ENCODE measurements around the gene ALX3.

Gene ALX3

GRCh38 chr1:110063781-110064180 lies 6.7 kb downstream of the ALX3 start:
- no peak for DNase-seq

DNA sequence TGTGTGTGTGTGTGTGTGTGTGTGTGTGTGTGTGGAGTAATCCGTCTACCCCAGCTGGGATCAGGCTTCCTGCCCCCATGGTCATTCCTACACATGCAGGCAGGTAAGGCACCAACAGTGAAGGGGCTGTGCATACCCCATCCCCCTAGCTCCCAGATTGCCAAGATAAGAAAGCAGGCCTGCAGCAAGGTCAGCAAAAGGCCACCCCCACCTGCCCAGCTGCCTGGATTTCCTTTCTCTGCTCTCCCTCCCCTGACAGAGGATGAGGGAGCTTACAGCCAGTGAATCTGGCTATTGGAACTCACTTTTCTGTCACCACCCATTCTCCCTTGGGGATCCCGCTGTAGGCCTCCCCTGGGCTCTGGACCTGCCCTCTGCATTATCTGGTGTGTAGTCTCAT lies 7.9 kb downstream of the ALX3 start:
- no peak for DNase-seq

DNA sequence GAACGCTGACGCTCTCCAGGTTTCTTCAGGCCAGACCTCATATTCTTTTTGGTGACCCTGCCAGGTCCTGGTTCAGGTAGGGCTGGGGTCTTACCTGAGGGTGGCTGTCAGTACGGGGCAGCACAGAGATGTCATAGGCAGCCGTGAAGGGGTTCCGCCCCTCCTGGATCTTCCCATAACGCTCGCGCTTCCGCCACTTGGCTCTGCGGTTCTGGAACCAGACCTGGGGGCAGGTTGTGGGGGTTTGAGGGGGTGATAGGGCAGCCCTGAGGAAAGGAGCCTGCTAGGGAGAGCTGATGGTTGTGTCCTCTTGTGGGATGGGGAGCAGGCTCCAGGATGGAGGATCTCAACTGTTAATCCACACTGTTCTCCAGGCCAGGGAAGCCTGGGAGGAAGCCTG lies 9.1 kb downstream of the ALX3 start:
- DNase-seq, result no peak

DNA sequence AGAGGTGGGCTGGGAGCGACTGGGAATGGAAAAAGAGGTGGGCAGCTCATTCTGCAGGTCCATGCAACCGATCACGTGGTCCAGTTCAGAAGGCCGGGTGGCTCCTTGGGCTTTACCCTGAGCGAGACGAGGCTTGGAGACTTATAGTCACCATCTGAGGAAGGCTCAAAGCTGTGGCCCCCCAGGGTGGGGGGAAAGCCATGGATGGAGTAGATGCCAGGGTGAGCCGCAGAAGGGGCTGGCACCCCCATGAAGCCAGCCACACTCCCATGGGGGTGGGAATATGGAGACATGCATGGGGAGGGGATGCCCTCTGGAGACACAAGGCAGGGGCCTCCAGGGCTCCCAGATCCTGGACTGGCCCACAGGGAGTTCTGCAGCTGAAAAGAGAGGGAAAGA lies 9.8 kb downstream of the ALX3 start:
- DNase-seq, result no peak

DNA sequence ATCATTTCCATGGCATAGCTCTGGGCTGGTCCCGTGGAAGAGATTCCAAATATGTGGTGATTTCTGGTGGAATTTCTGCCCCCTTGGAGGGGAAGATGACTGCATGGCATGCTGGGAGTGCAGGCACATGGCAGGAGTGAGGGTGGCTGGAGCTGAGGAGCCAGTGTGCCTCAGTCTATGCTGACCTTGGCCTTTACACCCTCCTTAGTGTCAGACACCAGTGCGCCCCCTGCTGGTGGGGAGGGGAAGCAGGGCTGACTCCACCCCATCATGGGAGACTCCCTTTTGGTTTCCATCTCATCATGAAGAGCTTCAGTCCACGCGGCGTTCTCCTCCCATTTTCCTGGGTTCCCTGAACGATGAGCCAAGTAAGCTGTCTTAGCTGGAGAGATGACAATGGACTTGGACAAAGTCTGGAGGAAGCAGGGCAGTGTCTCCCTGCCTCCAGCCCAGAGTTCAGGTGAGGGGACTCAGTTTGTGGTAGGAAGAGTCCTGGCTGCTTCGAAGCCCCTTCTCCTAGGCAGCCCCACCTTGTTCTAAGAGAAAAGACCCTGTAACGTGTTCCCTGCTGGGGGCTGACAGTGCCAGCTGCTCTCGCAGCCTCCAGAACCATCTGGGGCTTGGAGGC lies 10.3 kb downstream of the ALX3 start:
- no peak for DNase-seq

GRCh38 chr1:110059133-110059863 lies 11.2 kb downstream of the ALX3 start:
- no peak for DNase-seq

DNA sequence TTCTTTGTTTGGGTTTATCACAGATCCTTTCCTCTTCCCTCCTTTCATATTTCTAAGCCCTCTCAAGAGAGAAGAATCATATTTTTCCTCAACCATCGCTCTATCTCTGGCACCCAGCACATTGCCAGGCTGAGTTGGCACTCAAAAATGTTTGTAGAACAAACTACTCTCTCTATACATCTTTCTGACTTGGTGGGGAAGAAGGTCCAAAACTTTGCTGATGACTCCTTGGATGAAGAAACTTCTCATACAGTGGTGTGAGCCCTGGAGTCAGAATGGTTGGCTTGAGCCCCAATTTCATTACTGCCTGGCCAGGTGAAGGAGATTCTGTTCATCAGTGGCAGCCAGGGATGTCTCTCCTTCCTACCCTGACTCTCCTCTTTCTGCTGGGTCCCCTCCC lies 11.9 kb downstream of the ALX3 start:
- DNase-seq, result no peak

DNA sequence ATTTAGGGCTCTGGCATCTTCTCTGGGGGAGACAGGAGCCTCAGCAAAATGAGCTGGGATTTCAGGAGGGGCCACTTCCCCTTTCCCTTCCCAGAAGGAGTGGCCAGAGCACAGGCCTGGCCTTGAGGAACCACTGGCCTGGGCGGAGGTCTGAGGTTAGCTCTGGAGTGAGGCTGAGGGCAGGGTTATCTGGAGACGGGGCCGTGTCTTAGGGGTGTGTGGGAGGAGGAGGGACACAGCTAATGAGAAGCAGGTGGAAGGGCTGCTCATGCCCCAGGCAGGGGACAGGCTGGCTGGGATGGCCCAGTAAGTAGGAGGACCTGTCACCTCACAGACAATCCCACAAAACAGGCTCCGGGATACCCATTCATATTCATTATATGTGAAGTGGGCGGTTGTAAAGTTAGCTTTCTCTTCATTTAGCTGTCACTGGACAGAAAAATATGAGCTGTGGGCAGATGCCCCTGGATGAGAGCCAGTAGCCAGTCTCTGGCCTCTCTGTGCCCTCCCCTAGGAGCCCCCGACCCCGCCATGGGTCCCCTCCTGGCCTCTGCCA lies 12.4 kb downstream of the ALX3 start:
- no peak for DNase-seq

GRCh38 chr1:110056776-110057175 lies 13.7 kb downstream of the ALX3 start:
- DNase-seq, result no peak

- no peak for DNase-seq
These were observed 14.2 kb downstream of the ALX3 start for GRCh38 chr1:110056285-110056683.

DNA sequence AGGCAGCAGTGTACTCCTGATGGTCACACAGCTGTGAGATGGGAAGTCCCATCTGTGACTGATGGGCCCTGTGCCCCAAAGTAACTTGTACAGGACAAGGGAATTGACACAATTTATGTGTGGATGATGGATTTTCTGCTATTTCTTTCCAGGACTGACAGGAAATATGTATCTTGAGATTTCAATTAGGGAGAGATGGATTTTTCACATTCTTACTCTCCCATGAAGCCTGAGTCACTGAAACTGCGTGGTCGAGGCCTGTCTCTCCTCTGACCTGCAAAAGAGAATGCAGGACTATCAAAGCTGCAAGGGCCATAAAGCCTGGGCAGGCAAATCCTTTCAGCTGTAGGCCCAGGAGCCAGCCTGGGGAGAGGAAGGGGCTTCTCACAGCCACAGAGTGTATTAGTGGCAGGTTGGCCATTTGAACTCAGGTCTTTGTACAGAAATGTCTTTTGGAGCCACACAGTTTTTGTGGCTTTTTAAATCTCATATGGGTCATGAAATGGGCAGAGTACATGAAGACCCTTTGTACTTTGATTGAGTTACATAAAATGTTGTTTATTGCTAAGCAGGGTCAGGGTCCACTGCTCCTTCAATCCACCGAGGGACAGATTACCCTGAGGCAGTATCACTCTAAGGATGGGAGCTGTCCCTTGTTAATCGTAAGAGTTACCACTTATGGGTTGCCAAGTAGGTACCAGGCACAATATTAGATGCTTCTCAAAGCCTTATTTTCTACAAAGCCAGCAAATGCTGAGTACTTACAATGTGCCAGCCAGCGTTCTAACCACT lies 14.8 kb downstream of the ALX3 start:
- no peak for DNase-seq

GRCh38 chr1:110053552-110054428 lies 16.7 kb downstream of the ALX3 start:
- no peak for DNase-seq

GRCh38 chr1:110051262-110051648 lies 19.2 kb downstream of the ALX3 start:
- DNase-seq, result no peak

DNA sequence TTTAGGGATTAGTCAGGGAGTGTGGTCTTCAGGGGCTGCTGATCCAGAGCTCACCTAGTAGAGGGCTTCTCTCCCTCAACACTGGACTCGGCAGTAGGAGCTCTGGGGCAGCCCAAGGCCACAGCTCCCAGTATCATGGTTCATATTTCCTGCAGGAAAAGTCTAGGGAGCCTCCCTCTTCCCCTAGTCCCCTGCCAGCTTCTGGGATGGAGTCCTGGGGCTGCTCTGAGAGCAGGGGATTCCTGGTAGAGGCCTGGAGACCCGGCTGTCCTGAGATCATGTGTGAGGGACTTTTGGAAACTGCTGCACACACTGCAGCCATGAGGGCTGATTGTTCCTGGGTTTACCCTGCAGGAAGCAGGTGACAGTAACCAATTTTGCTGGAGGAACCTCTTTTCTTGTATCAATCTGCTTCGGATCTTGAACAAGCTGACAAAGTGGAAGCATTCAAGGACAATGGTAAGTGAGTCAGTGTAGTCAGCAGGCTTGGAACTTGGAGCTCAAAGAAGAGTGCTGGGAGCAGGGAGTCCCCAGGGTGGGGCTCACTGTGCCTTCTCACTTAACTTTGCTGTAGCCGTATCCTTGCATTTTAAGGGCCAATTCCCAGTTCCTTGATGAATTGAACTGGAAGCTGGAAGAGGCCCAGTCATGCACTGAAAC lies 19.7 kb downstream of the ALX3 start:
- DNase-seq, result no peak

DNA sequence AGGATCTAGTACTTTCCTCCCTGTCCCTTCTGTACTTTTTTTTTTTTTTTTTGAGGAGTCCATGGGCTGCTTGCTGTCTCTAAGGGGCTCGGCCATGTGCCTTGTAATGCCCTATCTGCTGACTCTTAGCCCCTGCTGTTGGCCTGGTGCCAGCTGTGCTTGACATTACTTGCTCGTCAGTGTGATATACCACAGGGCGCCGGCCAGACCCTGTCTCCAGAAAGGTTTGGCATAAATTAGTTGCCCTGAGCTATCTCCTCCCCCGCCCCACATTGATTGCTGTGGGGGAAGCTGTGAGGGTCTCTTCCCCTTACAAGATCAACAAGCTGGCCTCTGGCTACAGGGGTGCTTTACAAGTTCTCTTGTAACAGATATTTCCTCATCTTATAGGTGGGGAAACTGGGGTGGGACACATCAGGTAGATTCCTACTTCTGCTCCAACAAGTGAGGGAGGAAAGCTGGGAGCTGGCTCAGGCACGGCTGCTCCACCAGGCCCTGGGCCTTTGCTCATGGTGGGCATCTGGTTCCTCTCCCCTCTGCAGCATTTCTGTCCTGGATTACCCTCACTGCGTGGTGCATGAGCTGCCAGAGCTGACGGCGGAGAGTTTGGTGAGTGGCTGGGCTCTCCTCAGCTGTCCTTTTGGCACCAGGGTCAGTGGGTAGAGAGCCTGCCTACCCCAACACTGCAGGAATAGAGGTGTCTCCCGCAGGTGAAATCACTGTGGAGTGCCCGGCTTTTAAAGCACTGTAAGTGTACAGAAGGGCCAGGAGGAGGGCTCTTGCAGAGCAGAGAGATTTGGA lies 20.5 kb downstream of the ALX3 start:
- DNase-seq, result no peak

DNA sequence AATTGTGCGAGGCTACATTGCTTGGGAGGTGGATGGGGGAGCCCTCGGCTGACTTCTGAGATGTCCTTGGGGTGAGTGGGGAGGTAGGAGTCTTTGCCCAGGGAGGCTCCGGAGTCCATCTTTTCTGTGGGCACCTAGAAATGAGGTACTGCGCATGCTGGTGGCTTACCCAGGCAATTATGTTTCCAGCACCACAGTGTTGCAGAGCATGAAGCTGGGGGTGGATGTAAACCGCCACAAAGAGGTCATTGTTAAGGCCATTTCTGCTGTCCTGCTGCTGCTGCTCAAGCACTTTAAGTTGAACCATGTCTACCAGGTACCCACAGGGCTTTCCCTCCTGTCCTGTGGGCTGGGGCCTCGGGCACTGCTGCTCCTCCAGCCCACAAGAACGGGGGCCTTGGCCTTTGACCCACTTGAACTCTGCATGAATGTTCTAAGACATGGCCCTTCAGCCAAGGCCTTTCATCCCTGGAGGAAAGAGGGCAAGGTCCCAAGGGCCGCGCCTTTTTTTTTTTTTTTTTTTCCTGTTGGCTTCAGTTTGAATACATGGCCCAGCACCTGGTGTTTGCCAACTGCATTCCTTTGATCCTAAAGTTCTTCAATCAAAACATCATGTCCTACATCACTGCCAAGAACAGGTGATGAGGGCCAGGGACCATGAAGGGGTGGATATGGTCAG lies 21.4 kb downstream of the ALX3 start:
- DNase-seq, result no peak

GRCh38 chr1:110048240-110048639 lies 22.2 kb downstream of the ALX3 start:
- no peak for DNase-seq

DNA sequence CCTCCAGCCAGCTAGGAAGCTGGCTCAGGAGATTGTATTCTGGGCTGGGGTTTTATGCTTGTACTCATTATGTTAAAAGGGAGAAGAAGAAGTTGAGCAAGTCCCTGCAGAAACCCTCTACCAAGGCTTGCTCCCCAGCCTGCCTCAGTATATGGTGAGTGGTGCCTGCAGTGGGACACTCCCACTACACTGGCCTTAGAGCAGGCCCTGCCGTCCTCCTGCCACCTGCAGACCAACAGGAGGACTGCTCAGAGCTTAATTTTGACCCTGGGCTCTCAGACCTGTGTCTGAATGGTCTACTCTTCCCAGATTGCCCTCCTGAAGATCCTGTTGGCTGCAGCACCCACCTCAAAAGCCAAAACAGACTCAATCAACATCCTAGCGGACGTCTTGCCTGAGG lies 23.0 kb downstream of the ALX3 start:
- no peak for DNase-seq

- no peak for DNase-seq
These were observed 27.5 kb downstream of the ALX3 start for GRCh38 chr1:110043016-110043415.

DNA sequence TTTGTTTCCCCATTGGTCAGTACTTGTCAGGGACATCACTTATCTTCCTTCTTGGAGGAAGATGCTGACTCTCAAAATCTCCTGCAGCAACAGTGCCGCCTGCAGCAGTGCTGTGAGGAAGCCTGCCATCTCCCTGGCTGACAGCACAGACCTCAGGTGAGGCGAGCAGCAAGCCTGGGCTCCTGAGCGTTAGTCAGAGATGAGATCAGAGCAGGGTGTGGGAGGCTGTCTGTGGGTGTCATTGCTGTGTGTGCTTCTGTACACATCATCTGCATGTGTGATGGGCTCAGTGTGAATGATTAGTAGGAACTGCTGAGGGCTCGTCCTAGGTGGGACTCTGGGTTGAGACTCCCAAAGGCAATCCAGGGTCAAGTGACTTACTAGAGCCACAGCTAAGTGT lies 29.9 kb downstream of the ALX3 start:
- DNase-seq, result no peak

GRCh38 chr1:110039641-110040040 lies 30.8 kb downstream of the ALX3 start:
- no peak for DNase-seq
